Measurements from ENCODE around the gene SNX11.
"Not testable (repeated sequence)": the region's sequence is repeated elsewhere in the genome, so short reads cannot be mapped to it uniquely, and the experiment has no call there.

Gene SNX11

DNA sequence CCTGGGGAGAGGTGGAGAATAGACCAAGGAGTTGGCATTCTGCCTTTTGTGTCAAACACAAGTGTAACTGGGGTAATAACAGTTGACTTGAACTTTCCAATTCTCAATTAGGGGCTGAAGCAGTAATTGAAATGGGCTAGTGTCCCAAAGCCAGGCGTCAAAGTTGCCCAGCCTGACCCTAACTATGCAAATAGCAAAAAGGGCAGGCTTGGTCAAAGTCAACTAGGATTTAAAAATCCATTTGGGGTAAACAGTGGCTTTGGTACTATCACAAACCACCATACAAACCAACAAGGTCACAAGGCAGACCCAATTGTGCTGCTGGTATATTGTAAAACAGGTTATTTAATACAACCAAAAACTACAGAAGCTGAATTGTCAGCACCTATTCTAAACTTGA, 41.4 kb upstream of the SNX11 start:
- H3K27me3 ChIP-seq (ENCODE audit: insufficient read depth, poor library complexity, severe bottlenecking), result no peaks in the 10 kb centered on the region
- TF ChIP-seq, protein P1, sequence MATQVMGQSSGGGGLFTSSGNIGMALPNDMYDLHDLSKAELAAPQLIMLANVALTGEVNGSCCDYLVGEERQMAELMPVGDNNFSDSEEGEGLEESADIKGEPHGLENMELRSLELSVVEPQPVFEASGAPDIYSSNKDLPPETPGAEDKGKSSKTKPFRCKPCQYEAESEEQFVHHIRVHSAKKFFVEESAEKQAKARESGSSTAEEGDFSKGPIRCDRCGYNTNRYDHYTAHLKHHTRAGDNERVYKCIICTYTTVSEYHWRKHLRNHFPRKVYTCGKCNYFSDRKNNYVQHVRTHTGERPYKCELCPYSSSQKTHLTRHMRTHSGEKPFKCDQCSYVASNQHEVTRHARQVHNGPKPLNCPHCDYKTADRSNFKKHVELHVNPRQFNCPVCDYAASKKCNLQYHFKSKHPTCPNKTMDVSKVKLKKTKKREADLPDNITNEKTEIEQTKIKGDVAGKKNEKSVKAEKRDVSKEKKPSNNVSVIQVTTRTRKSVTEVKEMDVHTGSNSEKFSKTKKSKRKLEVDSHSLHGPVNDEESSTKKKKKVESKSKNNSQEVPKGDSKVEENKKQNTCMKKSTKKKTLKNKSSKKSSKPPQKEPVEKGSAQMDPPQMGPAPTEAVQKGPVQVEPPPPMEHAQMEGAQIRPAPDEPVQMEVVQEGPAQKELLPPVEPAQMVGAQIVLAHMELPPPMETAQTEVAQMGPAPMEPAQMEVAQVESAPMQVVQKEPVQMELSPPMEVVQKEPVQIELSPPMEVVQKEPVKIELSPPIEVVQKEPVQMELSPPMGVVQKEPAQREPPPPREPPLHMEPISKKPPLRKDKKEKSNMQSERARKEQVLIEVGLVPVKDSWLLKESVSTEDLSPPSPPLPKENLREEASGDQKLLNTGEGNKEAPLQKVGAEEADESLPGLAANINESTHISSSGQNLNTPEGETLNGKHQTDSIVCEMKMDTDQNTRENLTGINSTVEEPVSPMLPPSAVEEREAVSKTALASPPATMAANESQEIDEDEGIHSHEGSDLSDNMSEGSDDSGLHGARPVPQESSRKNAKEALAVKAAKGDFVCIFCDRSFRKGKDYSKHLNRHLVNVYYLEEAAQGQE (IDR thresholded peaks at IDR 0.05; ENCODE audit: insufficient replicate concordance, low read depth), result no peak
- TF ChIP-seq GABPA (IDR thresholded peaks at IDR 0.05; ENCODE audit: low read depth) (no peak), POLR2AphosphoS5 (IDR thresholded peaks at IDR 0.05; ENCODE audit: low read depth) (no peak), SPI1 (IDR thresholded peaks at IDR 0.05; ENCODE audit: borderline replicate concordance, low read depth) (no peak)
- TF ChIP-seq, protein P2, sequence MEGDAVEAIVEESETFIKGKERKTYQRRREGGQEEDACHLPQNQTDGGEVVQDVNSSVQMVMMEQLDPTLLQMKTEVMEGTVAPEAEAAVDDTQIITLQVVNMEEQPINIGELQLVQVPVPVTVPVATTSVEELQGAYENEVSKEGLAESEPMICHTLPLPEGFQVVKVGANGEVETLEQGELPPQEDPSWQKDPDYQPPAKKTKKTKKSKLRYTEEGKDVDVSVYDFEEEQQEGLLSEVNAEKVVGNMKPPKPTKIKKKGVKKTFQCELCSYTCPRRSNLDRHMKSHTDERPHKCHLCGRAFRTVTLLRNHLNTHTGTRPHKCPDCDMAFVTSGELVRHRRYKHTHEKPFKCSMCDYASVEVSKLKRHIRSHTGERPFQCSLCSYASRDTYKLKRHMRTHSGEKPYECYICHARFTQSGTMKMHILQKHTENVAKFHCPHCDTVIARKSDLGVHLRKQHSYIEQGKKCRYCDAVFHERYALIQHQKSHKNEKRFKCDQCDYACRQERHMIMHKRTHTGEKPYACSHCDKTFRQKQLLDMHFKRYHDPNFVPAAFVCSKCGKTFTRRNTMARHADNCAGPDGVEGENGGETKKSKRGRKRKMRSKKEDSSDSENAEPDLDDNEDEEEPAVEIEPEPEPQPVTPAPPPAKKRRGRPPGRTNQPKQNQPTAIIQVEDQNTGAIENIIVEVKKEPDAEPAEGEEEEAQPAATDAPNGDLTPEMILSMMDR (IDR thresholded peaks at IDR 0.05; ENCODE audit: insufficient read depth, low read length), result no peak
- no peak for DNase-seq (ENCODE audit: low read depth in 1 of 2, low spot score in 1 of 2)
- H3K27ac ChIP-seq (replicated peaks), result no peak overlapping the region
- H3K4me3 ChIP-seq (replicated peaks; ENCODE audit: insufficient read depth, low read length), result no peak overlapping the region

DNA sequence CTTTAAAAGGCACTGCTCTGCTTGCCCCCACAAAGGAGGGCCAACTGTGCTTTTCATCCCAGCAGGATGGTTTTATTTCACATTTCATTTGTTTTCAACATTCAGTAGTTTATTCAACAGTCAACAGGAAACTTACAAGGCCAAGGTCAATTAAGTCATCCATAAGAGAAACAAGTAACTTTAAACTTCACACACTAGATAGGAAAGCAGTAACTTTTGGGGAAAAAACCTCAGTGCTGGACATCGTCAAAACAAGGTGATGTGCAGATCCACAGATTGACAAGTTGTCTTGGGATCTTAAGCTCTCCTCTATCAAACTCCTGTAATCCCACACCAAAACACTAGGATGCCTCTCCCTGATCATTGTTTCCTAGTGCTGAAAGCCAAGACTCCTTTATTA, 40.9 kb upstream of the SNX11 start:
- no peak for DNase-seq (ENCODE audit: low read depth in 1 of 2, low spot score in 1 of 2)
- Histone ChIP-seq H3K27me3 (ENCODE audit: insufficient read depth, poor library complexity, severe bottlenecking) (no peaks in the 10 kb centered on the region), H3K27ac (replicated peaks) (no peak overlapping the region), H3K4me3 (replicated peaks; ENCODE audit: insufficient read depth, low read length) (no peak overlapping the region)
- TF ChIP-seq GABPA (IDR thresholded peaks at IDR 0.05; ENCODE audit: low read depth), result no peak
- TF ChIP-seq SPI1 (IDR thresholded peaks at IDR 0.05; ENCODE audit: borderline replicate concordance, low read depth), result no peak
- TF ChIP-seq, protein P2 (IDR thresholded peaks at IDR 0.05; ENCODE audit: insufficient read depth, low read length), result no peak
- TF ChIP-seq, protein P1 (IDR thresholded peaks at IDR 0.05; ENCODE audit: insufficient replicate concordance, low read depth), result no peak
- TF ChIP-seq POLR2AphosphoS5 (IDR thresholded peaks at IDR 0.05; ENCODE audit: low read depth), result no peak

DNA sequence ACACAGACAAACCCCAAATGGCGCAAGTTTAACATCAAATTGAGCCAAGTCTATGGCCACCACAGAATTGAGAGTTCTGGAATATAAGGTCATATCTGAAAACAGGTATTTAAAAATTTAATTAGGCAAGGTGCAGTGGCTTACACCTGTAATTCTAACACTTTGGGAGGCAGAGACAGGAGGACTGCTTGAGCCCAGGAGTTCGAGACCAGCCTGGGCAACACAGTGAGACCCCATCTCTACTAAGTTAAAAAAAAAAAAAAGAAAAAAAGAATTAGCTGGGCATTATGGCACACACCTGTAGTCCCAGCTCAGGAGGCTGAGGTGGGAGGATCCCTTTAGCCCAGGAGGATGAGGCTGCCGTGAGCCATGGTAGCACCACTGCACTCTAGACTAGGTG, 40.3 kb upstream of the SNX11 start:
- Histone ChIP-seq H3K27ac (replicated peaks) (no peak overlapping the region), H3K27me3 (ENCODE audit: insufficient read depth, poor library complexity, severe bottlenecking) (no peaks in the 10 kb centered on the region), H3K4me3 (replicated peaks; ENCODE audit: insufficient read depth, low read length) (no peak overlapping the region)
- DNase-seq (ENCODE audit: low read depth in 1 of 2, low spot score in 1 of 2), result no peak
- TF ChIP-seq, protein P2 (IDR thresholded peaks at IDR 0.05; ENCODE audit: insufficient read depth, low read length), result no peak
- TF ChIP-seq SPI1 (IDR thresholded peaks at IDR 0.05; ENCODE audit: borderline replicate concordance, low read depth) (no peak), GABPA (IDR thresholded peaks at IDR 0.05; ENCODE audit: low read depth) (no peak), POLR2AphosphoS5 (IDR thresholded peaks at IDR 0.05; ENCODE audit: low read depth) (no peak)
- TF ChIP-seq, protein P1 (IDR thresholded peaks at IDR 0.05; ENCODE audit: insufficient replicate concordance, low read depth), result no peak

DNA sequence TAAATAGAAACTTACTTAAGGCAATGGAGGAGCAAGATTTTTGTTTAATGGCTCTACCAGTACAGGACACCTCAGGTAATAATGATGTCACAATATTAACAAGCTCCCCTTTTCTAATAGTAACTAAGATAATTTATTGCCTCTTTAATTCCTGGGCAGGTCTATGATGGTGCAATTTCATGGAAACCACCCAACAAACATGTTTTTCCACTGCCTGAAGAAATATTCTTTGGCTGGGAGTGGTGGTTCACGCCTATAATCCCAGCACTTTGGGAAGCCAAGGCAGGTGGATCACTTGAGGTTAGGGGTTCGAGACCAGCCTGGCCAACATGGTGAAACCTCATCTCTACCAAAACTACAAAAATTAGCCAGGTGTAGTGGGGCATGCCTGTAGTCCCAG, 39.8 kb upstream of the SNX11 start:
- not testable (repeated sequence) for H3K27me3 ChIP-seq (ENCODE audit: insufficient read depth, poor library complexity, severe bottlenecking); DNase-seq (ENCODE audit: low read depth in 1 of 2, low spot score in 1 of 2); H3K4me3 ChIP-seq (replicated peaks; ENCODE audit: insufficient read depth, low read length); H3K27ac ChIP-seq (replicated peaks)

Data from HL-60 (cell line).